Dedifferentiated amniotic fluid mesenchymal stem cell (primary cell): ENCODE data around the gene FHIP1B.

ENCODE experiments used
- DNase-seq: peaks from one replicate; pipeline ENCODE4 v3.0.0-alpha.2; 2016; ENCODE audit errors: extremely low spot score

Gene FHIP1B

GRCh38 chr11:6240139-6240538 is 5.7 kb upstream of the FHIP1B start:
- DNase-seq: no peak

- no peak for DNase-seq
These were observed 4.5 kb upstream of the FHIP1B start, which contains the start of gene CNGA4 for GRCh38 chr11:6238902-6239301. Gene CNGA4 (plus strand): TSS chr11:6239089. CDS start chr11:6239207, 118 bp downstream.

GRCh38 chr11:6237761-6238302 is 3.4 kb upstream of the FHIP1B start:
- no peak for DNase-seq

- DNase-seq: no peak
These were observed 2.8 kb upstream of the FHIP1B start for GRCh38 chr11:6237266-6237665.

- DNase-seq: no peak
These were observed 451 bp downstream of the FHIP1B start for GRCh38 chr11:6233984-6234386.

GRCh38 chr11:6232899-6233298 is 1.5 kb downstream of the FHIP1B start:
- DNase-seq: no peak

GRCh38 chr11:6229911-6230310 is 4.5 kb downstream of the FHIP1B start:
- no peak for DNase-seq

- no peak for DNase-seq
These were observed 5.9 kb downstream of the FHIP1B start for GRCh38 chr11:6228520-6228919.

- DNase-seq: no peak
These were observed 8.5 kb downstream of the FHIP1B start for GRCh38 chr11:6225896-6226295.

- no peak for DNase-seq
These were observed 9.4 kb downstream of the FHIP1B start for GRCh38 chr11:6225024-6225423.

- no peak for DNase-seq
These were observed 10.0 kb downstream of the FHIP1B start for GRCh38 chr11:6224421-6224820.

- DNase-seq: no peak
These were observed 10.6 kb downstream of the FHIP1B start for GRCh38 chr11:6223854-6224253.

- peak; percentile 87 for DNase-seq
These were observed 15.1 kb downstream of the FHIP1B start for GRCh38 chr11:6219359-6219758.

GRCh38 chr11:6217722-6218121 is 16.7 kb downstream of the FHIP1B start:
- no peak for DNase-seq

- no peak for DNase-seq
These were observed 17.9 kb downstream of the FHIP1B start for GRCh38 chr11:6216501-6216900.

GRCh38 chr11:6214530-6214929 is 19.9 kb downstream of the FHIP1B start:
- no peak for DNase-seq

GRCh38 chr11:6210274-6210955 is 24.0 kb downstream of the FHIP1B start:
- DNase-seq: no peak

GRCh38 chr11:6209801-6210200 is 24.6 kb downstream of the FHIP1B start:
- no peak for DNase-seq

GRCh38 chr11:6206456-6207180 is 27.8 kb downstream of the FHIP1B start:
- DNase-seq: no peak

- no peak for DNase-seq
These were observed 29.1 kb downstream of the FHIP1B start, which contains the start of gene C11orf42 for GRCh38 chr11:6205366-6205765. Gene C11orf42 (plus strand): TSS chr11:6205557. CDS start chr11:6205616, 59 bp downstream.

GRCh38 chr11:6204706-6205105 is 29.7 kb downstream of the FHIP1B start:
- DNase-seq: no peak

- no peak for DNase-seq
These were observed 31.1 kb downstream of the FHIP1B start for GRCh38 chr11:6203327-6203726.

GRCh38 chr11:6202041-6202440 is 32.4 kb downstream of the FHIP1B start:
- DNase-seq: no peak
